OCI-M1 (cell line): ENCODE data around the gene PEPD.

Source experiments
- DNase-seq: peaks from one replicate; lab custom pipeline; 2025; lab: John Stamatoyannopoulos, UW

The PEPD gene

DNA sequence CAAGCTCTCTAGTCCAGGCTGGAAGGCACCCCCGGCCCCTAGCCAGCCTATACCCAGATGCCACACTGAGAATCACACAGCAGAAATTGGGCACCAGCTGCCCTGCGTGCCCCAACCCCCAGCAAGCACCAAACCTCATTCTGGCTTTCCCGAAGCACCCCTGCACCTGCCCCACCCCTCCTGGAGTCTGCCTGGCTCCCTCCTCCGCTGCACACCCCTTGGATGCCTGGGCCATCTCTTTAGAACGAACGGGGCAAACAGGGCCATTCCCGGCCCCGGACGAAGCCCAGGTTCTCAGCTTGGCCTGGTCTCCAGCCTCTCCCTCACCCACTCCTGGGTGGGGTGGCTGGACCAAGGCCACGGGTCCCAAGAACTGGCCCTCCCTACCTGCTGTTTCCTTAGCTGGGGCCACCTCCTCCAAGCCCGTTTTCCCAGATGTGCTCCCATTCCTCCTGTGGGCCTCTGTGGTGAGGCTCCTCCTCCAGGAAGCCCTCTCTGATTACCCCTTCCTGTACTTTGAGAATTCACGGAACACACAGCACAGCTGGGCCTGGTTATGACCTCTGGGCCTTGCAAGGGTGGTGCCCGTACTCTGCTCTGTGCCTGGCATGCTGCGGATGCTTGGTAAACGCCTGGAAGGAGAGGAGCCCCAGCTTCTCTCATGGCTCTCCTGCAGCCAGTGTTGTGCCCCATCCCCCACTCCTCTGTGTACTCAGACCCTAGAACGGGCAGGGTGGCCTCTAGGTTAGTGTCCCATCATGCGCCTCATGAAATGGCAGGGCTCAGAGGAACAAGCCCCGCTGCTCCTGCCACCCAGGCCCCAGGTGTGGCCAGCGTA, 126.6 kb downstream of the PEPD start:
- no peak for DNase-seq

- no peak for DNase-seq
Measured at GRCh38 chr19:33394006-33394722, 127.4 kb downstream of the PEPD start.

DNA sequence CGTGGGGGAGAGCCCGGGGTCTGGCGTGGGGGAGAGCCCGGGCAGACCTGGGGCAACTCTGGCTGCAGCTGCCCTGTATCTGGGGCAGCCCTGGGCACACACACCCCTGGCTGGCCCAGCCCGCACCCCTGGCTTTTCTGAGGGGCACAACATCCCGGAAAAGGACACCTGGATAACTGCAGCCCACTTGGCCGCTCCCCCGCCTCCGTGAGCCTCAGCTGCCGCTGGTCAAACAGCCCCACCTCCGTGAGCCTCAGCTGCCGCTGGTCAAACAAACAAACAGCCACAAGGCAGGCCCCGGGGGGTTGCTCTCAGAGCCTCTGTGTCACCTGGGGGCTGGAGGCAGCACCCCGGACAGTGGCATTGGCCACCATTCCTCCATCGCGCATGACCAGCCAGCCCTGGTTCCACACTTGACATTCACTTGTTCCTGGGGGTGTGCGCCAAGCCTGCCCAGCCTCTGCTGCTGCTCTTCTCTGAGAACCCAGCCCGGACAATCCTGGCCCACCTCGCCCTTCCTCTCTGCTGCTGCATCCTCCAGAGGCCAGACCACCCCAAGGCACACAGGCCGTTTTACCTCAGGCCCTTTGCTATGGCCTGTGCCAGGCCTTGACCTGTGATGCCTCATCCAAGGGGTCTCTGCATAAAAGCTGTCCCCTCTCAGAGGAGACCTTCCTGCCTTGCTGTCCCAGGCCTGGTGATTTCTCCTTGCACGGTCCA, 128.1 kb downstream of the PEPD start:
- no peak for DNase-seq

DNA sequence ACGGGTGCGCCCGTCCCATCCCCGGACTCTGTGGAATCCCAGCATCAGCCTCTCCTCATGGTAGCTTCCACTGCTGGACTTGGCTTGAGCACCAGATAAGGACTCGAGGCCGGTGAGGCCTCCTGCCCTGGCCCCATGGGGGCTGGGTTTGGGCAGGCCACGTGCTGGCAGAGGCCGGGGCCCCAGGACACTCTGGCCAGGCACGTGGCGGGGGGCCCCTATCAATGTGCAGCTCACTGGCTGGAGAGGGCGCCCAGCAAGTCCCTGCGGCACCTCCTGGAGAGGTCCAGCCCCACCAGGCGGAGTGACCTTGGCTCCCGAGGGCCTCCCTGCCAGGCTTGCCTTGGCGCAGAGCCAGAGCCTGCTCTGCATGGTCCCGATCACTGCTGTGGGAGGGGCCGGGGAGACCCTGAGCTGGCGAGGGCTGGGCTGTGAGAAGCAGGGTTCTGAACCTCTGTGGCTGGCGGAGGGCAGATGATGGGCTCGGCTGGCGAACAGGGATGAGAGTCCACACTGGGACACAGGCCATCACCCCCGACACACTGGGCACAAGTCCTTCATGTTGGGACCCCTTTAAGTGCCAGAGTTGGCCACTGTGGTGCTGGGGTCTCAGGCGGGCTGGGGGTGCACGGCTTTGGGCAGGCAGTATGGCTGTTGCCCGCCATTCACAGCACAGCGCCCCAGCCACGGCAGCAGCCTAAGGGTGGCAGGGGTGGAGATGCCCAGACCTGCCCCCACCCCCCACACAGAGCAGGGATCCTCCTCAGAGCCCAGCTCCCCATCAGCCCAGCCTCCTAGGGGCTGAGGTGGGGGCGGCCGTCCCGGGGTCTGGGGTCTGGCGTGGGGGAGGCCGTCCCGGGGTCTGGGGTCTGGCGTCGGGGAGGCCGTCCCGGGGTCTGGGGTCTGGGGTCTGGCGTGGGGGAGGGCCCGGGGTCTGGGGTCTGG, 129.0 kb downstream of the PEPD start:
- no peak for DNase-seq

- DNase-seq: no peak
Measured at GRCh38 chr19:33391631-33392249, 129.9 kb downstream of the PEPD start.

DNA sequence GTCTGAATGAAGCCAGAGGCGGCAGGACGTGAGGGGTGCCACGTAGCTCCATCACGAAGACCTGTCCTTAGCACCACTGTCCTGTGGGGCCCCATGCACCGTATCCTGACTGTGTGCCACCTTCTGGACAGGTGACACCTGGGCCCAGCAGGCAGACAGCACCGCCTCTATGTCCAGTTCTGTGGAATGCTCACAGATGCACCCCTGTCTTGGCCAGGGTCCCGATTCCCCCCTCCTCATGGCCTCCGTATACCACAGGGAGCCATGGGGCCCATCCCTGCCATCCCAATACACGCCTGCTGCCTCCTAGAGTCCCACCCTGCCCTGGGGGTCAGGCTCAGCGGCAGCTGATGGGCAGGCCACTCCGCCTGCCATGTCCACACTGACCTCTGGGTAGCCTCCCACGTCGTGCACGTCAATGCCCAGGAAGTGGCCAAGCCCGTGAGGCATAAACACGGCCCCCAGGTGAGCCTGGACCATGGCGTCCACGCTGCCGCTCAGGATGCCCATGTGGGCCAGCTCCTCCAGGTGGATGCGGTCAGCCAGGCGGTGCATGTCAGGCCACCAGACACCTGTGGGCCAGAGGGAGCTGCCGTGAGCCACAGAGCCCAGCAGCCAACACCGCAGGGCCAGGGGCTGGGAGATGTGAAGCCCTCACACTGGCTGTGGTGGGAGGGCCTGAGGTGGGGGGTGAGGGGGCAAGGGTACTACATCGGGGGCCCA, 130.5 kb downstream of the PEPD start:
- no peak for DNase-seq

DNA sequence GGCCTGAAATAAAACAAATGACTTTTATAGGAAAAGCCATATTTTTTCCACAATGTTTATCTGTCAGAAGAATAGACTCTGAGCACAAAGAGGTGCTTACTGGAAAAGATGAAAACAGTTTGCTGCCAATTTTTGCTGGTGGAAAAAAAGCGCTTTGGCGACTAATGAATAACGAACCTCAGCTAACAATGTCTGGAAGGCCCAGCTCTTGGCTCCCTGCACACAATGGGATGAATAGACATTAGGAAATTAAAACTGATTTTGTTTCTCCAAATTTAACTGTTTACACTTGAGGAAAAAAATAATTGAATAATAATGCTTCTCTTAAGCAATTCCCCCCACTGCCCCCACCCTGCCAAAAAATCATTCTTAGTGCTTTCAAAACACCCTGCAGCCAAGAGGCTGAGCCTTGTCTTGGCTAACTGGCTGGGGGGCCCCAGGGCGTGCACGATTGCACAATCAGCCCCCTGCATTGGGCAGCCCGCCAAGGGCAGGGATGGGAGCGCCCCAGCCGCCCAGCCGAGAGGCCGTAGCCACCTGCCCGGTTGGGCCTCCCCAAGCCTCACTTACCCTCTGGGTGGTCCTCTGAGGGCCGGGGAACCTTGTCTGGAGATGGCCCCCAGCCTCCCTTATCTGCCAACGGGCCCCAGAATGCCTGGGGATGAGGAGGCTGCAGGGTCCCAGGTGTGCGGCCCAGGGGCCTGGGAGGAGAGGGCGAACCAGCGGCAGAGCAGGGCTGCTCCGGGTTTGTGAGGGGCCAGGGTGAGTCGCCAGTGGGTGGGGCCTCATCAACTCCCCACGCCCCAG, 131.3 kb downstream of the PEPD start:
- DNase-seq: no peak

- no peak for DNase-seq
Measured at GRCh38 chr19:33389421-33390100, 132.0 kb downstream of the PEPD start.

GRCh38 chr19:33388725-33389420, 132.7 kb downstream of the PEPD start:
- DNase-seq: no peak

- no peak for DNase-seq
Measured at GRCh38 chr19:33388231-33388724, 133.3 kb downstream of the PEPD start.

GRCh38 chr19:33387351-33388230, 134.0 kb downstream of the PEPD start:
- no peak for DNase-seq

GRCh38 chr19:33386361-33386858, 135.2 kb downstream of the PEPD start:
- no peak for DNase-seq

GRCh38 chr19:33385956-33386355, 135.6 kb downstream of the PEPD start:
- no peak for DNase-seq

GRCh38 chr19:33384983-33385382, 136.6 kb downstream of the PEPD start:
- DNase-seq: no peak

- DNase-seq: no peak
Measured at GRCh38 chr19:33383720-33384292, 137.8 kb downstream of the PEPD start.

- no peak for DNase-seq
Measured at GRCh38 chr19:33382982-33383381, 138.6 kb downstream of the PEPD start.

GRCh38 chr19:33382006-33382405, 139.6 kb downstream of the PEPD start:
- no peak for DNase-seq
